GM18498 (cell line): ENCODE measurements around the gene DQX1.
"Not testable (repeated sequence)": the region's sequence is repeated elsewhere in the genome, so short reads cannot be mapped to it uniquely, and the experiment has no call there.

ENCODE experiments used
- ATAC-seq: cut with Tn5 transposase; IDR thresholded peaks from one replicate; pipeline ENCODE4 v1.9.1; 2021; ENCODE audit warnings: mild to moderate bottlenecking, moderate library complexity; ENCODE audit not compliant: unreplicated experiment

Gene DQX1

GRCh38 chr2:74470742-74471141 lies 55.3 kb downstream of the DQX1 start:
- not testable (repeated sequence) for ATAC-seq
